GM19463 (cell line): ENCODE data around the gene ISG15.
A peak's percentile ranks its signal among the peaks of the same experiment; 100 is the strongest.

Experiments
- ATAC-seq: cut with Tn5 transposase; IDR thresholded peaks from one replicate; pipeline ENCODE4 v1.9.1; 2021; ENCODE audit warnings: mild to moderate bottlenecking, moderate library complexity; ENCODE audit not compliant: unreplicated experiment

The ISG15 gene

GRCh38 chr1:1058088-1058905 is 45.0 kb downstream of the ISG15 start:
- ATAC-seq, result no peak

- peak; percentile 29 for ATAC-seq
Measured at GRCh38 chr1:1058921-1059493, 45.7 kb downstream of the ISG15 start.

DNA sequence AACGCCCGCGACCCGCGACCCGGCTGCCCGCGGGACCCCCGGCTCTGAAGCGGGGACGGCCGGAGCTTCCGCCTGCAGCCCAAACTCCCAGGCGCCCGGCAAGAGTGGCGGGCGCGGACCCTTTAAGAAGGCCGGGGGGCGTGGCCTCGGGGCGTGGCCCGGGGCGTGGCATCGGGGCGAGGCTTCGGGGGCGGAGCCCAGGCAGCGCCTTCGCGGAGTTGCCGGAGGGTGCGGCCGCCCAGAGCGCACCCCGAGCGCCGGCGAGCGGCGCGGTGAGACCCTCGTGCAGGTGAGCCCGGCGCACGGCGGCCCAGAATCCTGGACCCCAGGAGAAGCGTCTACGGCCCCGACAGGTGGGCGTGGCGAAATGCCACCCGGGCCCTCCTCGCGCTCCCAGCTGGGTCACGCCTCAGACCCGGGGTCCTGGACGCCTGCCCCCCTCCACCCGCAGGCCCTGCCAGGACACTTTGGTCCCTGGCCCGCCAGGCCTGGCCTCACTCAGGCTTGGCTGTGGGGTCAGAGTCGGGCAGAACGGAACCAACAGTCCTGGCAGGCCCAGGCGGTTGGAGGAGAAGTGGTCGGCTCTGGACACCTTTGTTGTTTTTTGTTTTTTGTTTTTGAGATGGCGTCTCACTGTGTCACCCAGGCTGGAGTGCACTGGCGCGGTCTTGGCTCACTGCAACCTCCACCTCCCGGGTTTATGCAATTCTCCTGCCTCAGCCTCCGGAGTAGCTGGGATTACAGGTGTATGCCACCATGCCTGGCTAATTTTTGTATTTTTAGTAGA is 46.4 kb downstream of the ISG15 start:
- peak; percentile 53 for ATAC-seq

- ATAC-seq, result no peak
Measured at GRCh38 chr1:1060281-1061000, 47.1 kb downstream of the ISG15 start.

- no peak for ATAC-seq
Measured at GRCh38 chr1:1061682-1062345, 48.5 kb downstream of the ISG15 start.

DNA sequence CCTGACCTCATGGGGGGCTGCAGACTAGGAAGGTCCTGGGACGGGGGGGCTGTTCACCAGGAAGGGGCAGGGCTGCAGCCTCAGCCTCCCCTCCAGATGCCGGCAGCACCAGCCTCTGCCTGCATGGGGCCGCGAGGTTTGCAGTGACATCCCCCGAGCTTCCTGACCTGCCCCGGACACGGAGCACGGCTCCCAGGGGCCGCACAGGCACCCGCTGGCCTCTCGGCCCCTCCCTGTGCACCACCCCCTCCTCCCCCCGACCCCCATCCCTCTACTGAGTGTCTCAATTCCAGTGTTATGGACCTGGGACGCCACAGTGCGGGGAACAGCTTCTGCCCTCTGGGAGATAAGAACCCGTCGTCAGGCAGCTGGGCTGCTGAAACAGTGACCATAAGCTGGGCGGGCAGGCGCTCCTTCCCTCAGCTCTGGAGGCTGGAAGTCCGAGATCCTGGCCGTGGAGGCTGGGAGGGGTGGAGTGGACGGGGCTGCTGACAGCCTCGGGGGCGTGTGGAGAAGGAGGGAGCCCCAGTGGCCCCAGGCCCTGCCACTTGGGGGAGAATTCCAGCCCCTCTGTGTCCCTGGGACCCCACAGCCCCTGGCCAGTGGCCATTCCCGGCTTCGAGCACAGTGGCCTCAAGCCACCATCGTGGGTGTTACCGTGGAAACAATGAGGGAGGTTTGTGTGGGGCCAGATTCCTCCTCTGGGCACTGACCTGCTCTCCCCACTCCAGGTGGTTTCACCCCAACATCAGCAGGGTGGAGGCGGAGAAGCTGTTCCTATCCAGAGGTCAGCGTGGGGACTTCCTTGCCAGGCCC is 49.3 kb downstream of the ISG15 start:
- no peak for ATAC-seq

GRCh38 chr1:1063261-1063944 is 50.1 kb downstream of the ISG15 start:
- no peak for ATAC-seq
